GM06990 (cell line): ENCODE data around the gene TMEM123.

Experiments
- DNase-seq: peaks from one replicate; pipeline ENCODE4 v3.0.0-alpha.2; 2011; ENCODE audit not compliant: insufficient read length; ENCODE audit errors: extremely low read depth
- H3K27me3 ChIP-seq: replicated peaks from 2 replicates; pipeline ENCODE4 v1.6.0; 2011; ENCODE audit warnings: low read length; ENCODE audit not compliant: control insufficient read depth, insufficient read depth
- H3K36me3 ChIP-seq: 2 replicates; pipeline ENCODE4 v1.5.1; 2011; ENCODE audit warnings: low read length; ENCODE audit not compliant: control insufficient read depth, insufficient read depth
- H3K4me3 ChIP-seq: replicated peaks from 2 replicates; pipeline ENCODE4 v1.5.1; 2011; ENCODE audit warnings: low read depth, mild to moderate bottlenecking, control low read depth, low read length
- TF ChIP-seq, protein P1 (sequence below): IDR thresholded peaks from 2 replicates; pipeline ENCODE4 v1.5.1; 2011; ENCODE audit warnings: low read length, control low read depth, mild to moderate bottlenecking, inconsistent platforms; ENCODE audit not compliant: insufficient read depth, poor library complexity, severe bottlenecking

Gene TMEM123

DNA sequence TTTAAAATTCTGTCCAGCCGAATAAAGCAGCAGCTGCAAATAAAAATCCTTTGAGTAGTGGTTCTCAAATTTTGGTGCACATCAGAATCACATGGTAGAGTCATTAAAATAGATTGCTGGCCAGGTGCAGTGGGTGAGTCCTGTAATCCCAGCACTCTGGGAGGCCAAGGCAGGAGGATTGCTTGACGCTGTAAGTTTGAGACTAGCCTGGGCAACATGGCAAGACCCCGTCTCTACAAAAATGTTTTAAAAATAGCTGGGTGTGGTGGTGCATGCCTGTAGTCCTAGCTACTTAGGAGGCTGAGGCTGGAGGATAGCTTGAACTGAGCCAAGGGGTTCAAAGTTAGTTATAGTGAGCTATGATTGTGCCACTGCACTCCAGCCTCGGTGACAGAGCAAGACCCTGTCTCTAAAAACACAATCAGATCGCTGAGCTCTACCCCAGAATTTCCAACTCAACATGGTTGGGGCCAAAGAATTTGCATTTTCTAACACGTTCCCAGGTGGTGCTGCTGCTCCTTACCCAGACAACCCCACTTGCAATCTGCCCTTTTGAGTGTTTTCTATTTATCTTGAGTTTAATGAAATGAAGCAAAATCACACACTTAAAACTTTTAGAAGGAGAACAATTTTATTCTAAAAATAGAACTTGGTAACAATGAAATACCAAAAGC is 56.7 kb downstream of the TMEM123 start:
- H3K36me3 ChIP-seq: peaks cover 12% of the 10 kb centered on the region
- TF ChIP-seq, protein P1, sequence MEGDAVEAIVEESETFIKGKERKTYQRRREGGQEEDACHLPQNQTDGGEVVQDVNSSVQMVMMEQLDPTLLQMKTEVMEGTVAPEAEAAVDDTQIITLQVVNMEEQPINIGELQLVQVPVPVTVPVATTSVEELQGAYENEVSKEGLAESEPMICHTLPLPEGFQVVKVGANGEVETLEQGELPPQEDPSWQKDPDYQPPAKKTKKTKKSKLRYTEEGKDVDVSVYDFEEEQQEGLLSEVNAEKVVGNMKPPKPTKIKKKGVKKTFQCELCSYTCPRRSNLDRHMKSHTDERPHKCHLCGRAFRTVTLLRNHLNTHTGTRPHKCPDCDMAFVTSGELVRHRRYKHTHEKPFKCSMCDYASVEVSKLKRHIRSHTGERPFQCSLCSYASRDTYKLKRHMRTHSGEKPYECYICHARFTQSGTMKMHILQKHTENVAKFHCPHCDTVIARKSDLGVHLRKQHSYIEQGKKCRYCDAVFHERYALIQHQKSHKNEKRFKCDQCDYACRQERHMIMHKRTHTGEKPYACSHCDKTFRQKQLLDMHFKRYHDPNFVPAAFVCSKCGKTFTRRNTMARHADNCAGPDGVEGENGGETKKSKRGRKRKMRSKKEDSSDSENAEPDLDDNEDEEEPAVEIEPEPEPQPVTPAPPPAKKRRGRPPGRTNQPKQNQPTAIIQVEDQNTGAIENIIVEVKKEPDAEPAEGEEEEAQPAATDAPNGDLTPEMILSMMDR: no peak
- H3K4me3 ChIP-seq: no peak overlapping the region

DNA sequence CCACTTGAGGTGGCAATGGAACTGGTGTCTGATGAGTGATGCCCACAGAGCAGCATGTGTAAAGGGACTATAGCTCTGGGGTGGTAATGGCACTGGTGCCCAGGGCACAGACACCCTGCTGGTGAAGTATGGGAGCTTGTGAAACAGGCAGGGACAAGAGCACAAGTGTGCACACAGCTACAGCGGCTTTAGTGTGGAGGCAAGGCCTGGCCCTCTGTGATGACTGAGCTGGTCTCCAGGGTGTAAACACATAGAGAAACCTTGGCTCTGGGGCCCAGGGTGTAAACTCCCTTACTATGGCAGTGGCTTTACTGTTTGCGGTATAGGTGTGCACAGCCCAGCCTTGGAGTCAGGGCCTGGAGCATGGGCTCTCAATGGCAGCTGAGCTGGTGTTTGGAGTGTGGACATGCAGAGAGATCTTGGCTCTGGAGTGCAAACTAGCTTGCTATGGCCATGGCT is 59.3 kb downstream of the TMEM123 start:
- no peak for DNase-seq
- Histone ChIP-seq H3K27me3 (no peaks in the 10 kb centered on the region), H3K36me3 (peaks cover 13% of the 10 kb centered on the region), H3K4me3 (no peak overlapping the region)
- TF ChIP-seq, protein P1: no peak

More for the DNA sequence above, 56.7 kb downstream of the TMEM123 start:
- DNase-seq: no peak
- H3K27me3 ChIP-seq: no peaks in the 10 kb centered on the region

DNA sequence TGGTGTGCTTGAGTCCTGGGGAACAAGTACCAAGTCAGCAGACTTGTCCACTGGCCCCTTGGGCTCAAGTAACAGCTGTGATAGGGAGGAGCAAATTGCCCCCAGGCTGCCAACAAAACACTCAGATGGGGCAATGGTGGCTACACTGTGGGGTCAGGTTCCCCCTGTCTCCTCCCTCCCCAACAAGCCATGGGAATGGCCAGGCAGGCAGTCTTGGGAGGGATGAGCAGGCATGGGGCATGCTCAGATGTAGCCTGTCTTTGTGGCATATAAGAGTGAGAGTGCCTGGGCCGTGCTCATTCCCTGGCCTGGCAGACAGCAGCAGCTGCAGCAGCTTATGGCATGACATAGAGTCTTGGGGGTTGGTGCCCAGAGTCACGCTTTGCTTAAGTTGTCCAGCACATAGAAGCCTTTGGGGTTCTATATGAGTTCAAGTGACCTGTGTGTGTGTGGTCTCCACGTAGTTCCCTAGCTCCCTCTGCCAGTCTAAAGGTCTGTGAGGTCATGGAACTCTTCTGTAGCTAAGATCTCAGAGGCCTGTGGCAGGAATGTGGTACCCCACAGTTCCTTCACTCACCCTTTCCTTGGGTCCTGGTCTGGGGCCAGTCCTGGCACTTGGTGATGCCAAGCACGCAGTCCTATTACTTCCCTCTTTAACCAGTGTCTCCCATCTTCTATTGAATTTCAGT is 60.9 kb downstream of the TMEM123 start:
- Histone ChIP-seq H3K36me3 (peaks cover 13% of the 10 kb centered on the region), H3K27me3 (no peaks in the 10 kb centered on the region), H3K4me3 (no peak overlapping the region)
- TF ChIP-seq, protein P1: no peak
- DNase-seq: no peak

DNA sequence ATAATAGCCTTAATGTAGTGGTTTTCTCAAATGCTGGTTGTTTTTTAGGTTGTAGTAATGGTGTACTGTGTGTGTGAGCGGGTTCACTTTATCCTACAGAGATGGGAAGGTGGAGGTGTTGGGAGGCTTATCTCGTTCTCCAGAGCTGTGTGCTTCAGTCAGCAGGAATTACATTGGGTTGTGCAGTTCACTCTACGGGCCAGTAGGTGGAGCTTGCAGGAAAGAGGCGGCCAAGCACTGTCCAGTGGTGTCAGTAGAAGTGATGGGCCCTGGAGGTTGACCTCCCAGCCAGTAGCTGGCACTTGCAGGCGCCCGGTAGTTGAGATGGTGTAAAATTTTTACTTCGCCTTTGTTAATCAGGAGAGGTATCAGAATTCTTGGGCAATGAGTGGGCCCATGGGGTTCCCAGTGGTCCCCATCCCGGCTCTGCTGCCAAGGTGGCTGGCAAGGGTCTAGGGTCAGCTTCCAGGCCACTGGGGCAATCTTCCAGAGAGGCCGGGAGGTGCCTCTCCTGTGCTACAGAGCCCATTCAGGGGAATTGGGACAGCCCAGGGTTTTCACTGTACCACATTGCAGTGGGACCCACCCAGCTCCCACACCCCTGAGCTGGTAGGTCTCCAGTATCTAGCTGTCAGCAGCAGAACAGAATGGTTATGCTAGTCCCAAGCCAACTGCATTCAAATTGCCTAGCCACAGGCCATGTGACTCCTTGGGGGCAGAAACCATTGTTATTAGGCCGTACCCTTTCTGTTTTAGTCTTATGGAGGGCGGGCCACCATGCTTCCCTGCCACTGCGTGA is 61.7 kb downstream of the TMEM123 start:
- Histone ChIP-seq H3K36me3 (peaks cover 13% of the 10 kb centered on the region), H3K4me3 (no peak overlapping the region), H3K27me3 (no peaks in the 10 kb centered on the region)
- no peak for DNase-seq
- TF ChIP-seq, protein P1: peak; percentile 90

DNA sequence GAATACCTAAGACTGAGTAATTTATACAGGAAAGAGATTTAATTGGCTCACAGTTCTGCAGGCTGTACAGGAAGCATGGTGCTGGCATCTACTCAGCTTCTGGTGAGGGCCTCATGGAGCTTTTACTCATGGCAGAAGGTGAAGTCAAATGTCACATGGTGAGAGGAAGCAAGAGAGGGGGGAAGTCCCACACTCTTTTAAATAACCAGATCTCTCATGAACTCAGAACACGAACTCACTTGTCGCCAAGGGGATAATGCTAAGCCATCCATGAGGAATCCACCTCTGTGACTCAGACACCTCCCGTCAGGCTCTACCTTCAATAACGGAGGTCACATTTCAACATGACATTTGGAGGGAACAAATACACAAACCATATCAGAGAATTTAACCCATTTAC is 63.3 kb downstream of the TMEM123 start:
- no peak overlapping the region for H3K4me3 ChIP-seq
- H3K36me3 ChIP-seq: peaks cover 13% of the 10 kb centered on the region
- DNase-seq: no peak
- no peaks in the 10 kb centered on the region for H3K27me3 ChIP-seq
- TF ChIP-seq, protein P1: no peak
